GM08714 (cell line): ENCODE measurements around the gene PFKL.

ENCODE experiments used
- H3K4me3 ChIP-seq: fragments of 200-500 bp; sonication (Bioruptor generic); 2 replicates; pipeline ENCODE4 v1.5.1; 2014; ENCODE audit warnings: mild to moderate bottlenecking, low read length, inconsistent platforms
- ZNF274 ChIP-seq: IDR thresholded peaks from 2 replicates; pipeline ENCODE4 v1.6.1; 2012; ENCODE audit warnings: mild to moderate bottlenecking, low read depth, low read length

PFKL gene

DNA sequence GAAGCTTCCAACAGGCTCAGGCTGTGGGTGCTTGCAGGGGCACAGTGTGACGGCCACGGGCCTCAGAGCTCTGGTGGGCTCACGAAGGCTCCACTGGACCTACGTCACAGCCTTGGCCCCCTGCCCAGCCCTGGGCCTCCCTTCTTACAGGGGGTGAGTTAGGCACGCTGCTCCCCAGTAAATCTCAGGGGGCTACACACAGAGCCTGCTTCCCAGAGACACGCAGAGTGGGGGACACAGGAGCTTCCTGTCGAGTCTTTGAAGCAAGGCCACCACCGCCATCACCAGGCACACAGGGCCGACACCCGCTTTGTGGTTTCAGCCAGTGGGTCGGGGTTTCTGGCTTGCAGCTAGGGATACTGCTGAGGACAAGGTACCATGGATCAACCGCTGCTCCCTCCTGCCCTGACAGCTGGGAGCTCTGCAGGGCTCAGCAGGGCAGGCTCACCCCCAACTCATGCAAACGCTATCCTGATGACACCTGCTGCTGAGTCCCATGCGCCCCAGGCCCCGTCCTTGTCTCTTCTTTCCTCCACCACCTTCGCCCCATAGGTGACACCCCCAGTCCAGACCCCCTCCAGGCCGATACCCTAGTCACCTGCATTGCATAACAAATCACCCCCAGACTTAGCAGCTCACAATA is 44.8 kb downstream of the PFKL start:
- no peak for TF ChIP-seq ZNF274

GRCh38 chr21:44345495-44345894 is 45.6 kb downstream of the PFKL start:
- H3K4me3 ChIP-seq = no peak overlapping the region
- TF ChIP-seq ZNF274 = no peak

More for the DNA sequence above, 44.8 kb downstream of the PFKL start:
- H3K4me3 ChIP-seq = no peak overlapping the region

- no peak overlapping the region for H3K4me3 ChIP-seq
- no peak for TF ChIP-seq ZNF274
These were observed 48.1 kb downstream of the PFKL start for GRCh38 chr21:44347911-44348451.

GRCh38 chr21:44348861-44349260 is 49.0 kb downstream of the PFKL start:
- no peak overlapping the region for H3K4me3 ChIP-seq
- TF ChIP-seq ZNF274 = no peak

GRCh38 chr21:44349416-44349846 is 49.6 kb downstream of the PFKL start:
- no peak for TF ChIP-seq ZNF274

GRCh38 chr21:44349847-44350772 is 50.3 kb downstream of the PFKL start:
- no peak for TF ChIP-seq ZNF274
- no peak overlapping the region for H3K4me3 ChIP-seq

More at GRCh38 chr21:44349416-44349846, 49.6 kb downstream of the PFKL start:
- H3K4me3 ChIP-seq = no peak overlapping the region

DNA sequence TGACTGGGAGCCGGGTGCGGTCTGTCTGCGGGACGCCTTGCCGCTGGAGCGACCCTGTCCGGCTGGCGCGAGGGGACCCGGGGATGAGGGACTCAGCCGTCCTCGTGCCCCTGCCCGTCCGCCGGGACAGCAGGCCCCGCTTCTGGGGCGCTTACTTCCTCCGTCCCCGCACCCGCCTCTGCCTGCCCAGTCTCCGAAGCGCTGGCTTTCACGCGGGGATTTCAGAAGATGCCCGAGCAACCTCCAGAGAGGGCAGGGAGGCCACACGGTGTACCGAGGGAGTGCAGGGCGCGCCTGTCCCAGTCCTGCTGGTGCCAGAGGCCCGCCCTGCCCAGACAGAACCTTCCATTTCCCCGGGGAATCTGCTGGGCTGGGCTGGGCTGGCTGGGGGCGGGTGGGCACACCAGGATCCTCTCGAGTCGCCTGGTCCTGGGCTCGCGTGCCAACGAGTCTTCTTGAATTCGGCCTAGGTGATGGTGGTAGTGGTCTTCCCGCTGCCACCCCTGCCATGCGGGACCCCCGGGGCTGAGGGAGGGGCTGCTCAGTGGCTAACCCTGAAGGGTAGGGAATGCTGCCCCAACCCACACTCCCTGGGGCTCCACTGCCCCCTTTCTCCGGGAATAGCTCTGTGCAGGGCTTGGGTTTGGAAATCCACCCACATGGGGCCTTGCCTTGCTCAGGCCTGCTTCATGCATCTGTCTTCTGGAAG is 51.1 kb downstream of the PFKL start:
- no peak overlapping the region for H3K4me3 ChIP-seq
- no peak for TF ChIP-seq ZNF274

- H3K4me3 ChIP-seq = no peak overlapping the region
These were observed 51.8 kb downstream of the PFKL start for GRCh38 chr21:44351535-44352252.

GRCh38 chr21:44352253-44352860 is 52.5 kb downstream of the PFKL start:
- no peak for TF ChIP-seq ZNF274
- no peak overlapping the region for H3K4me3 ChIP-seq

More at GRCh38 chr21:44351535-44352252, 51.8 kb downstream of the PFKL start:
- TF ChIP-seq ZNF274 = no peak

DNA sequence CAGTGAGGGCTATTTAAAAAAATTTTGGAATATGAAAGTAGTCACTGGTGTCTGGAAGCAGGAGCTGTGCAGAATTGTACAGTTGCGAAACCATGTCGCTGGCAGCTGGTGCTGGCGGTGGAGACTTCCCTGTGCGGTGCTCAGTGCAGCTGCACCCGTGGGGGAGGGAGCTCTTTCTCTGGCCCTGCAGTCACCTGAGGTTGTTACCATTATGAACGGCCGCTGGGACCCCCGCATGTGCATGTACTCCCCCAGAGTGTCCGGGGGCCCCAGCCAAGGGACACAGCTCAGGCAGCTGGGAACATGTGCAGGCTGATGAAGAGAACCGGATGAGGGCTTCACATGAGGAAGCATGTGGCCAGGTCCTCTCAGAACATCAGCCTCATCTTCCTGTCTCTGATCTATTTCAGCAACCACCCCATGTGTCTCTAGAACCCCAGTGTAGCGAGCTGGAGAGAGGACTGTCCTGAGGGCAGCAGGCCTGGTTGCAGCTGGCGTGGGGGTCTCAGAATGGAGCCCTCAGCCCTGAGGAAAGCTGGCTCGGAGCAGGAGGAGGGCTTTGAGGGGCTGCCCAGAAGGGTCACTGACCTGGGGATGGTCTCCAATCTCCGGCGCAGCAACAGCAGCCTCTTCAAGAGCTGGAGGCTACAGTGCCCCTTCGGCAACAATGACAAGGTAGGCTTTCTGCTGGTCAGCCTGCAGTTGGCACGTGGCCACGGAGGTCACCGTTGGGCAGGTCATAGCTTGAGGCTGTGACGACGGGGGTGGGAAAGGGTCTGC is 53.5 kb downstream of the PFKL start, which contains the start of gene TRPM2:
TRPM2 (plus strand) TSS at position 431 of the 780 bp plus-strand sequence; CDS start at position 511, 80 bp downstream.
- H3K4me3 ChIP-seq = peak within 1 kb of the TSS; percentile 44; the same call in 1 of the 2 replicates
- TF ChIP-seq ZNF274 = no peak

- peak overlapping the region; percentile 44; the same call in 1 of the 2 replicates for H3K4me3 ChIP-seq
- TF ChIP-seq ZNF274 = no peak
These were observed 54.1 kb downstream of the PFKL start for GRCh38 chr21:44354001-44354405.

GRCh38 chr21:44354775-44355771 is 55.2 kb downstream of the PFKL start:
- peak overlapping the region; percentile 44; the same call in 1 of the 2 replicates for H3K4me3 ChIP-seq
- TF ChIP-seq ZNF274 = no peak
